GM12878 (cell line): Measurements from ENCODE around the gene AGFG1. TPM values are rescaled to one million over a fixed set of nuclear protein-coding genes. Genes with fewer than 3 reads are reported as not detected.
A peak's percentile ranks its signal among the peaks of the same experiment; 100 is the strongest.

Source experiments
- ATF7 ChIP-seq: fragments of 450-650 bp; IDR thresholded peaks from 2 replicates; pipeline ENCODE4 v1.6.1; 2016; ENCODE audit warnings: low read depth, mild to moderate bottlenecking
- BCL11A ChIP-seq: IDR thresholded peaks from 2 replicates; pipeline ENCODE4 v1.6.1; 2011; ENCODE audit warnings: low read depth, low read length
- CBFB ChIP-seq: IDR thresholded peaks from 2 replicates; pipeline ENCODE4 v1.6.1; 2016; ENCODE audit warnings: antibody characterized with exemption, low read depth
- CHD4 ChIP-seq: fragments of 200-600 bp; sonication (generic); IDR thresholded peaks from 2 replicates; pipeline ENCODE4 v1.6.1; 2016; ENCODE audit warnings: mild to moderate bottlenecking
- EP300 ChIP-seq, 2 experiments: fragments of 150-350 bp in 1 of 2; IDR thresholded peaks; 2 replicates each; pipeline ENCODE4 v1.6.1; 2011 to 2012; ENCODE audit warnings: low read depth in 2 of 2, low read length in 2 of 2, borderline replicate concordance in 1 of 2, improper control_type of control experiment in 1 of 2, inconsistent platforms in 1 of 2; ENCODE audit not compliant: control insufficient read depth in 1 of 2
- FOS ChIP-seq: IDR thresholded peaks from 3 replicates; pipeline ENCODE4 v1.6.1; 2011; ENCODE audit warnings: borderline replicate concordance; ENCODE audit not compliant: insufficient read length; ENCODE audit errors: extremely low read depth
- IRF4 ChIP-seq: IDR thresholded peaks from 2 replicates; pipeline ENCODE4 v1.6.1; 2011; ENCODE audit warnings: low read depth, low read length
- KDM1A ChIP-seq: fragments of 200-600 bp; sonication (generic); IDR thresholded peaks from 2 replicates; pipeline ENCODE4 v1.6.1; 2016; ENCODE audit warnings: borderline replicate concordance
- MEF2A ChIP-seq: IDR thresholded peaks from 2 replicates; pipeline ENCODE4 v1.6.1; 2011; ENCODE audit warnings: low read depth, mild to moderate bottlenecking, low read length, moderate library complexity; ENCODE audit not compliant: insufficient read depth
- MTA3 ChIP-seq: IDR thresholded peaks from 2 replicates; pipeline ENCODE4 v1.6.1; 2012; ENCODE audit warnings: low read length, inconsistent platforms, borderline replicate concordance
- NFYB ChIP-seq: IDR thresholded peaks from 2 replicates; pipeline ENCODE4 v1.6.1; 2011; ENCODE audit warnings: low read depth, mild to moderate bottlenecking, low read length, improper control_type of control experiment, moderate library complexity; ENCODE audit not compliant: insufficient read depth
- NR2F1 ChIP-seq: fragments of 450-650 bp; conservative IDR thresholded peaks from 2 replicates; pipeline ENCODE4 v1.6.1; 2017; ENCODE audit warnings: mild to moderate bottlenecking
- SIN3A ChIP-seq: IDR thresholded peaks from 2 replicates; pipeline ENCODE4 v1.6.1; 2012; ENCODE audit warnings: low read depth, low read length, improper control_type of control experiment
- SP1 ChIP-seq: IDR thresholded peaks from one replicate; pipeline ENCODE4 v1.6.1; 2011; ENCODE audit warnings: low read depth, low read length
- STAT3 ChIP-seq: IDR thresholded peaks from 2 replicates; pipeline ENCODE4 v1.6.1; 2011; ENCODE audit warnings: low read depth, low read length, improper control_type of control experiment
- ZNF207 ChIP-seq: fragments of 450-650 bp; IDR thresholded peaks from 2 replicates; pipeline ENCODE4 v1.6.1; 2014; ENCODE audit warnings: antibody characterized with exemption, mild to moderate bottlenecking, borderline replicate concordance
- ZNF384 ChIP-seq: IDR thresholded peaks from 2 replicates; pipeline ENCODE4 v1.6.1; 2012; ENCODE audit warnings: low read depth, mild to moderate bottlenecking, low read length, improper control_type of control experiment, borderline replicate concordance
- ZSCAN29 ChIP-seq: fragments of 450-650 bp; IDR thresholded peaks from 2 replicates; pipeline ENCODE4 v1.6.1; 2017; ENCODE audit warnings: mild to moderate bottlenecking, moderate library complexity
- polyA plus RNA-seq, 11 experiments: library from polyadenylated mRNA; depleted of rRNA in 4 of 11; unstranded in 6 of 11; stranded (reverse) in 5 of 11; fragments of >200 nt; fragmentation: Nextera tagmentation in 4 of 11; fragmentation: Illumina TruSeq in 1 of 11; extraction: Ambion mirVana in 4 of 11; extraction: Trizol in 1 of 11; gene quantifications; 1 replicate in 1 of 11; 2 replicates in 10 of 11; pipeline versions ENCODE4 v1.2.1 to v1.2.3, GENCODE V29; 2011 to 2016; ENCODE audit warnings: inconsistent platforms in 2 of 11, missing spikeins in 2 of 11, low read depth in 1 of 11
- total RNA-seq, 4 experiments: library from RNA; depleted of rRNA in 3 of 4; stranded (reverse); fragments of >200 nt in 3 of 4; fragmentation: Illumina TruSeq in 1 of 4; extraction: Trizol in 1 of 4; gene quantifications; 2 replicates each; pipeline versions ENCODE4 v1.2.1 to v1.2.3, GENCODE V29; 2013 to 2021
- TF ChIP-seq, protein P1 (sequence below): fragments of 450-650 bp; IDR thresholded peaks from 2 replicates; pipeline ENCODE4 v1.6.1; 2017; ENCODE audit warnings: antibody characterized with exemption, mild to moderate bottlenecking, moderate library complexity
- TF ChIP-seq, protein P2 (sequence below): IDR thresholded peaks from 2 replicates; pipeline ENCODE4 v1.6.1; 2012; ENCODE audit warnings: low read length, inconsistent platforms
- TF ChIP-seq, protein P3 (sequence below): fragments of 150-350 bp; IDR thresholded peaks from 2 replicates; pipeline ENCODE4 v1.6.1; 2014; ENCODE audit warnings: mild to moderate bottlenecking, low read depth, low read length
- TF ChIP-seq, protein P4 (sequence below): fragments of 150-350 bp; IDR thresholded peaks from 2 replicates; pipeline ENCODE4 v1.6.1; 2016; ENCODE audit warnings: low read depth, low read length

Gene AGFG1
- total and polyA plus RNA-seq, 10 of the 15 experiments (the other 5 are each of a cell fraction or from before 2014, with no cell fraction given), result 7.3 to 243 (median 81.7) TPM

DNA sequence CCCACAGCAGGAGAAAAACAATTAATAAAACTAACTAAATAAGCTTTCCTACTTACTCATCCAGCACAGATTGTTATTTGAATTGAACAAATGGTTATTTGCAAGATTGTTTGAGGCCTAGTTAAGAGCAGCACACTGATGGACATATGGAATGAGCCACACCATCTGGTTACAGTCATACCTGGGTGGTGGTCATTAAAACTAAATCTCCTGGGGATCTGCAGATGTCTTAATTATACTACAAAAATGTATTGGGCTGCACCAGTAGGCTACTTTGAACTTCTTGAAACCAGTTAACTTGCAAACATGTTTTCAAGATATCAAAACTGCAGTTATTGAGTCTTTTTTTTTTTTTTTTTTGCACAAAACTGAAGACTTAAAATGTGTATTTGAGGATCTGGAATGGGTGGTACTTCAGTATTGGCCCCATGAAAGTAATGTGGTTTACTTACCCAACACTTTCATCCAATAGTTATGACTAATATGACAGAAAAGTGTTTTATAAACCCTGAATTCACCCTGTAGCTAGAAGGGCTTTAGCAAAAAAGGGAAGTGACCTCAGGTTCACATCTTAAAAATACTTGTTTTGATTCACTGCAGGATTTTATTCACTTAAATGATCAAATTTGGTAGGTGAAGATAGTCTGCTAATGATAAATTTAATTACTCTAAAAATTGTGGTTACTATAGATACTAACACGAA is 10.8 kb downstream of the AGFG1 start (continued):
- TF ChIP-seq, protein P1, sequence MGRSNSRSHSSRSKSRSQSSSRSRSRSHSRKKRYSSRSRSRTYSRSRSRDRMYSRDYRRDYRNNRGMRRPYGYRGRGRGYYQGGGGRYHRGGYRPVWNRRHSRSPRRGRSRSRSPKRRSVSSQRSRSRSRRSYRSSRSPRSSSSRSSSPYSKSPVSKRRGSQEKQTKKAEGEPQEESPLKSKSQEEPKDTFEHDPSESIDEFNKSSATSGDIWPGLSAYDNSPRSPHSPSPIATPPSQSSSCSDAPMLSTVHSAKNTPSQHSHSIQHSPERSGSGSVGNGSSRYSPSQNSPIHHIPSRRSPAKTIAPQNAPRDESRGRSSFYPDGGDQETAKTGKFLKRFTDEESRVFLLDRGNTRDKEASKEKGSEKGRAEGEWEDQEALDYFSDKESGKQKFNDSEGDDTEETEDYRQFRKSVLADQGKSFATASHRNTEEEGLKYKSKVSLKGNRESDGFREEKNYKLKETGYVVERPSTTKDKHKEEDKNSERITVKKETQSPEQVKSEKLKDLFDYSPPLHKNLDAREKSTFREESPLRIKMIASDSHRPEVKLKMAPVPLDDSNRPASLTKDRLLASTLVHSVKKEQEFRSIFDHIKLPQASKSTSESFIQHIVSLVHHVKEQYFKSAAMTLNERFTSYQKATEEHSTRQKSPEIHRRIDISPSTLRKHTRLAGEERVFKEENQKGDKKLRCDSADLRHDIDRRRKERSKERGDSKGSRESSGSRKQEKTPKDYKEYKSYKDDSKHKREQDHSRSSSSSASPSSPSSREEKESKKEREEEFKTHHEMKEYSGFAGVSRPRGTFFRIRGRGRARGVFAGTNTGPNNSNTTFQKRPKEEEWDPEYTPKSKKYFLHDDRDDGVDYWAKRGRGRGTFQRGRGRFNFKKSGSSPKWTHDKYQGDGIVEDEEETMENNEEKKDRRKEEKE, result no peak
- peak; percentile 80 for TF ChIP-seq BCL11A
- no peak for TF ChIP-seq SP1
- TF ChIP-seq EP300 (IDR thresholded peaks at IDR 0.05; ENCODE audit: borderline replicate concordance in 1 of 2, control insufficient read depth in 1 of 2, low read depth in 2 of 2, low read length in 2 of 2), result peak; percentile 7 to 82; a peak in 1 of 4 replicates
- TF ChIP-seq NFYB, result peak; percentile 37; the same call in 1 of the 2 replicates
- peak; percentile 72; the same call in 1 of the 2 replicates for TF ChIP-seq MTA3
- TF ChIP-seq SIN3A, result no peak
- TF ChIP-seq STAT3, result no peak
- TF ChIP-seq ZNF207, result no peak
- TF ChIP-seq, protein P2, sequence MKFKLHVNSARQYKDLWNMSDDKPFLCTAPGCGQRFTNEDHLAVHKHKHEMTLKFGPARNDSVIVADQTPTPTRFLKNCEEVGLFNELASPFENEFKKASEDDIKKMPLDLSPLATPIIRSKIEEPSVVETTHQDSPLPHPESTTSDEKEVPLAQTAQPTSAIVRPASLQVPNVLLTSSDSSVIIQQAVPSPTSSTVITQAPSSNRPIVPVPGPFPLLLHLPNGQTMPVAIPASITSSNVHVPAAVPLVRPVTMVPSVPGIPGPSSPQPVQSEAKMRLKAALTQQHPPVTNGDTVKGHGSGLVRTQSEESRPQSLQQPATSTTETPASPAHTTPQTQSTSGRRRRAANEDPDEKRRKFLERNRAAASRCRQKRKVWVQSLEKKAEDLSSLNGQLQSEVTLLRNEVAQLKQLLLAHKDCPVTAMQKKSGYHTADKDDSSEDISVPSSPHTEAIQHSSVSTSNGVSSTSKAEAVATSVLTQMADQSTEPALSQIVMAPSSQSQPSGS, result peak; percentile 80
- TF ChIP-seq KDM1A, result no peak
- TF ChIP-seq IRF4, result peak; percentile 50; the same call in 1 of the 2 replicates
- TF ChIP-seq, protein P3, sequence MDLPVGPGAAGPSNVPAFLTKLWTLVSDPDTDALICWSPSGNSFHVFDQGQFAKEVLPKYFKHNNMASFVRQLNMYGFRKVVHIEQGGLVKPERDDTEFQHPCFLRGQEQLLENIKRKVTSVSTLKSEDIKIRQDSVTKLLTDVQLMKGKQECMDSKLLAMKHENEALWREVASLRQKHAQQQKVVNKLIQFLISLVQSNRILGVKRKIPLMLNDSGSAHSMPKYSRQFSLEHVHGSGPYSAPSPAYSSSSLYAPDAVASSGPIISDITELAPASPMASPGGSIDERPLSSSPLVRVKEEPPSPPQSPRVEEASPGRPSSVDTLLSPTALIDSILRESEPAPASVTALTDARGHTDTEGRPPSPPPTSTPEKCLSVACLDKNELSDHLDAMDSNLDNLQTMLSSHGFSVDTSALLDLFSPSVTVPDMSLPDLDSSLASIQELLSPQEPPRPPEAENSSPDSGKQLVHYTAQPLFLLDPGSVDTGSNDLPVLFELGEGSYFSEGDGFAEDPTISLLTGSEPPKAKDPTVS, result no peak
- TF ChIP-seq NR2F1, result peak; percentile 66
- TF ChIP-seq ATF7, result peak; percentile 85
- TF ChIP-seq, protein P4, sequence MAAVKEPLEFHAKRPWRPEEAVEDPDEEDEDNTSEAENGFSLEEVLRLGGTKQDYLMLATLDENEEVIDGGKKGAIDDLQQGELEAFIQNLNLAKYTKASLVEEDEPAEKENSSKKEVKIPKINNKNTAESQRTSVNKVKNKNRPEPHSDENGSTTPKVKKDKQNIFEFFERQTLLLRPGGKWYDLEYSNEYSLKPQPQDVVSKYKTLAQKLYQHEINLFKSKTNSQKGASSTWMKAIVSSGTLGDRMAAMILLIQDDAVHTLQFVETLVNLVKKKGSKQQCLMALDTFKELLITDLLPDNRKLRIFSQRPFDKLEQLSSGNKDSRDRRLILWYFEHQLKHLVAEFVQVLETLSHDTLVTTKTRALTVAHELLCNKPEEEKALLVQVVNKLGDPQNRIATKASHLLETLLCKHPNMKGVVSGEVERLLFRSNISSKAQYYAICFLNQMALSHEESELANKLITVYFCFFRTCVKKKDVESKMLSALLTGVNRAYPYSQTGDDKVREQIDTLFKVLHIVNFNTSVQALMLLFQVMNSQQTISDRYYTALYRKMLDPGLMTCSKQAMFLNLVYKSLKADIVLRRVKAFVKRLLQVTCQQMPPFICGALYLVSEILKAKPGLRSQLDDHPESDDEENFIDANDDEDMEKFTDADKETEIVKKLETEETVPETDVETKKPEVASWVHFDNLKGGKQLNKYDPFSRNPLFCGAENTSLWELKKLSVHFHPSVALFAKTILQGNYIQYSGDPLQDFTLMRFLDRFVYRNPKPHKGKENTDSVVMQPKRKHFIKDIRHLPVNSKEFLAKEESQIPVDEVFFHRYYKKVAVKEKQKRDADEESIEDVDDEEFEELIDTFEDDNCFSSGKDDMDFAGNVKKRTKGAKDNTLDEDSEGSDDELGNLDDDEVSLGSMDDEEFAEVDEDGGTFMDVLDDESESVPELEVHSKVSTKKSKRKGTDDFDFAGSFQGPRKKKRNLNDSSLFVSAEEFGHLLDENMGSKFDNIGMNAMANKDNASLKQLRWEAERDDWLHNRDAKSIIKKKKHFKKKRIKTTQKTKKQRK, result no peak
- TF ChIP-seq FOS, result no peak
- peak; percentile 59; the same call in 1 of the 2 replicates for TF ChIP-seq MEF2A
- no peak for TF ChIP-seq CHD4
- peak; percentile 48; the same call in 1 of the 2 replicates for TF ChIP-seq CBFB
- peak; percentile 70 for TF ChIP-seq ZNF384
- TF ChIP-seq ZSCAN29, result no peak
